Astrocyte of the cerebellum (primary cell): ENCODE data around the gene TCP10L.
A peak's percentile ranks its signal among the peaks of the same experiment; 100 is the strongest.
"Not testable (repeated sequence)": the region's sequence is repeated elsewhere in the genome, so short reads cannot be mapped to it uniquely, and the experiment has no call there.

ENCODE experiments used
- DNase-seq: peaks from one replicate; pipeline ENCODE4 v3.0.0-alpha.2; 2011; ENCODE audit warnings: low read depth
- H3K4me3 ChIP-seq: 2 replicates; pipeline ENCODE4 v1.5.1; 2011; ENCODE audit warnings: mild to moderate bottlenecking, low read depth, low read length, moderate library complexity
- in situ Hi-C: cut with HindIII; loops from 2 replicates; pipeline ENCODE4 v1.10.0; 2017; ENCODE audit warnings: low sequenced_read_pairs
- TF ChIP-seq, protein P1 (sequence below): IDR thresholded peaks from 2 replicates; pipeline ENCODE4 v1.5.1; 2012; ENCODE audit warnings: low read length, low read depth, moderate library complexity, mild to moderate bottlenecking; ENCODE audit errors: missing control alignments

Gene TCP10L

DNA sequence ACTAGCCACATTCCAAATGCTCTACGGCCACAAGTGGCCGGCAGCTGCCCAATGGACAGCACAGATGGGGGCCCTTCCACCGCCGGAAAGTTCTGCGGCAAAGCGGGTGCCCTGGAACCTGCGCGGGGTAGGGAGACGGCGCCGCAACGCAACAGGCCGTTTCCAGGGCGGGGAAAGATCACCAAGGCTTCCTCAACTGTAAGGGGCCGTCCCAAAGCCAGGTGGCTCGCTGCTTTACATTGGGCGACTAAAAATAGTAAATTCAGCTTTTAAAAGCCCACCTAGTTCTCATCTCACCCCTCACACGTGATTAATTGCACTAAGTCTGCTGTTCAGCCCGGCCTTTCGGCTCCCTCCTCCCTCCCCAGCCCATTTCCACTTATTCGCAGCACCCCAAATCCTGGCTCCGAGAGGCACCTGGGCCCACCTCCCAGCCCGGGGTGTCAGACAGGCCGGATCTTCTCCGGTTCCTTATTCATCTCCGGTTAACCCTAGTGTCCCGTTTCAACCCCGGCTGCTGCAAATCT lies 26.2 kb upstream of the TCP10L start:
- in situ Hi-C loops, result no loop called here
- H3K4me3 ChIP-seq, result peak overlapping the region; percentile 95
- TF ChIP-seq, protein P1, sequence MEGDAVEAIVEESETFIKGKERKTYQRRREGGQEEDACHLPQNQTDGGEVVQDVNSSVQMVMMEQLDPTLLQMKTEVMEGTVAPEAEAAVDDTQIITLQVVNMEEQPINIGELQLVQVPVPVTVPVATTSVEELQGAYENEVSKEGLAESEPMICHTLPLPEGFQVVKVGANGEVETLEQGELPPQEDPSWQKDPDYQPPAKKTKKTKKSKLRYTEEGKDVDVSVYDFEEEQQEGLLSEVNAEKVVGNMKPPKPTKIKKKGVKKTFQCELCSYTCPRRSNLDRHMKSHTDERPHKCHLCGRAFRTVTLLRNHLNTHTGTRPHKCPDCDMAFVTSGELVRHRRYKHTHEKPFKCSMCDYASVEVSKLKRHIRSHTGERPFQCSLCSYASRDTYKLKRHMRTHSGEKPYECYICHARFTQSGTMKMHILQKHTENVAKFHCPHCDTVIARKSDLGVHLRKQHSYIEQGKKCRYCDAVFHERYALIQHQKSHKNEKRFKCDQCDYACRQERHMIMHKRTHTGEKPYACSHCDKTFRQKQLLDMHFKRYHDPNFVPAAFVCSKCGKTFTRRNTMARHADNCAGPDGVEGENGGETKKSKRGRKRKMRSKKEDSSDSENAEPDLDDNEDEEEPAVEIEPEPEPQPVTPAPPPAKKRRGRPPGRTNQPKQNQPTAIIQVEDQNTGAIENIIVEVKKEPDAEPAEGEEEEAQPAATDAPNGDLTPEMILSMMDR, result no peak
- no peak for DNase-seq

DNA sequence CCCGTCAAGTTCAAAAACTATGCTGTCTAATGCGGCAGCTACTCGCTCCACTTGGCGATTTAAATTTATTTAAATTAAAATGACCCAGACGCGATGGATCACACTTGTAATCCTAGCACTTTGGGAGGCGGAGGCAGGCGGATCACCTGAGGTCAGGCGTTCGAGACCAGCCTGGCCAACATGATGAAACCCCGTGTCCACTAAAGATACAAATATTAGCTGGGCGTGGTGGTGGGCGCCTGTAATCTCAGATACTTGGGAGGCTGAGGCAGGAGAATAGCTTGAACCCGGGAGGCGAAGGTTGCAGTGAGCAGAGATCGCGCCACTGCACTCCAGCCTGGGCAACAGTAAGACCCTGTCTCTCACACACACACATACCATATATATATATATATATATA lies 25.6 kb upstream of the TCP10L start:
- DNase-seq, in situ Hi-C loops: not testable (repeated sequence)
- peak overlapping the region; percentile 95 for H3K4me3 ChIP-seq

DNA sequence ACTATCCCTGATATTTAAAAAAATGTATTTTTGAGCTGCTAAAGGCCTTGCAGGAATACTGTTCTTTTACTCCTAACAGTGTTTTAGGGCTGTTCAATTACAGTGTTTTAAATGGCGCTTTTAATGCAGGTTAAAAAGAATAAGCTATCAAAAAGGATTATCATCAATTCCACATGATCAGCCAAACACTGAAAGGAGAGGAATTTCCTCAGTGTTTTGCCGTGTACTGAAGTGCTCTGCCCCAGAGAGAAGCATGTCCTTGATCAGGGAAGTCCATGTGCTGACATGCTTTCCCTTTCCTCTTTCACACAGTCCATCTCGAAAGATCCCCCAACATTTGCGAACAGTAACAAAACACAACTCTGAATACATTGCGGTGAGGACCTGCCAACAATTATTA lies 23.5 kb upstream of the TCP10L start:
- no peak overlapping the region for H3K4me3 ChIP-seq
- TF ChIP-seq, protein P1, result no peak
- in situ Hi-C loops, result loop anchor here (5.0 kb wide), 1 partner anchor 202 kb away; no protein-coding TSS in a partner anchor
- no peak for DNase-seq

DNA sequence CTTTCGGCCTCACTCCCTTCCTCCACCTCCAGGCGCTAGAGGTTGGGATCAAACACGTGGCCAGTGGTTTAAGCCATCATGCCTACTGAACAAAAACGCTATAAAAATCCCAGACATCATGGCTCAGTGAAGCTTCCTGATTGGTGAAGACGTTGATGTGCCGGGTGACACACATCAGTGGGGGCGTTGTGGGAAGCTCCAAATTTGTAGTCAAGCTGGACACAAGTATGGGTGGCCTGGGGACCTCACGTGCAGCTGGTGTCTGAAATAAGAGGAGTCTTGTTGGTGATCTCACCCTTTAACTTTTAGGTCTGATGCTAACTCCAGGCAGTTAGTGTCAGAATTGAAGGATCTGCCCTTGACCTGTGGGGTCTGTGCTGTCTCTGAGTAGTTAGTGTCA lies 20.1 kb upstream of the TCP10L start:
- no peak for DNase-seq
- TF ChIP-seq, protein P1, result no peak
- in situ Hi-C loops, result loop anchor here (5.0 kb wide), 1 partner anchor 198 kb away; no protein-coding TSS in a partner anchor
- H3K4me3 ChIP-seq, result no peak overlapping the region

DNA sequence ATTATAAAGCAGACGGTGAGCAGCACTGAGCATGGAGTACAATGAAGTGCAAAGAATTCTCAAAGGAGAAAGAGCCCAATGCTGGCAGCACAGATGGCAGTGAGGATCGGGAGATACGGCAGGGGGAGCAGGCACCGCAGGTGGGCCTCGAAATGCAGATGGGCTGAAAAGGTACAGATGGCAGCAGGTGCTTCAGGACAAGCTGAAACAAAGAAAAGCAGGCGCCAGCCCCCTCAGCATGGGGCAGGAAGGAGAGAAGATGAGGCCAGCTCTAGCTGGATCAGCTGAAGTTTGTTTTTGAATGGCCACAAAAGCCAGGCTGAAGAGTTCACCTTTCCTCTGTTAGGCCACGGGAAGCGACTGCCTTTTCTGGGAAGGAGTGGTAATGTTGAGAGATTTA lies 19.1 kb upstream of the TCP10L start:
- DNase-seq, result no peak
- TF ChIP-seq, protein P1, result no peak
- no peak overlapping the region for H3K4me3 ChIP-seq
- in situ Hi-C loops, result no loop called here

DNA sequence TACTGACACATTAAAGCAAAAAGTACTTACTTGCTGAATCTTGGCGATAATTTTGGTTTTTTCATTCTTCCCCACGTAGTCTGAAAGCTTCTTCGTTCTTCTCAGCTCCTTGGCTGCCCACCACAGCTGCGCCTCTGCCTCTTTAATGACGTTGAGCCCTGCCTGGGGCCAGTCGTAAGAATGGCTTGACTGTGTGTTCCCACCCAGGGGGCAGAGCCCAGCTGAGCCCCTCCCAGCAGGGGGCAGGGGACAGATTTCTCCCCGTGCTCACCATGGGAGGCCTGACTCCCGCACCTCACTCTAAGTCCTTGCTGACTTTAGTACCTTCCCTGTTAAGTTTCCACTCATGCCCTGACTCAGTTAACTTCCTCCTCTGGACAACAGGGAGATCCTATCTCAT lies 17.8 kb upstream of the TCP10L start:
- in situ Hi-C loops, result no loop called here
- DNase-seq, result no peak
- H3K4me3 ChIP-seq, result no peak overlapping the region
- TF ChIP-seq, protein P1, result no peak

DNA sequence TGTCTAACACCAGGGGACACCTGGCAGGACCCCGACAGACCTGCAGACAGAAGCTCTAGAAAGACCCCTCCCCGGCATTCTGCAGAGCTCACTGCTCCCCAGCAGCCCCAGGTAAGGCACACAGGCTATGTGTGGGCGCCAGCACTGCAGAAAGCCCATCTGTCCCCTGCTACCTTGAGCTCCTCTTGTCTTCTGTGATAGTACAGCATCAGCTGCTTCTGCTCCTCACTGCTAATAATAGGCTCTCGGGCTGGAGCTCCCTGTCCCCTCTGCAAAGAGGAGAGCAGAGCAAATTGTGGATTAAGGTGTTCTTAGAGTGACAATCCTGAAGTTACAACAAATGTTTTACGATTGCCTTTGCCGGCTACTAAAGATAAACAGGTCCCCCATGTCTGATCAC lies 16.8 kb upstream of the TCP10L start:
- no peak for DNase-seq
- no peak overlapping the region for H3K4me3 ChIP-seq
- in situ Hi-C loops, result no loop called here
- TF ChIP-seq, protein P1, result no peak
